NCI-H446 treated with DMSO at 0.1 percent for 48 hours (cell line): ENCODE results near the gene SLC45A1.
"Not testable (repeated sequence)": the region's sequence is repeated elsewhere in the genome, so short reads cannot be mapped to it uniquely, and the experiment has no call there.

Experiments used
- DNase-seq: peaks from one replicate; lab custom pipeline; 2025; lab: John Stamatoyannopoulos, UW

The SLC45A1 gene

GRCh38 chr1:8367571-8368194, 49.8 kb downstream of the SLC45A1 start:
- no peak for DNase-seq

GRCh38 chr1:8368956-8369639, 51.2 kb downstream of the SLC45A1 start:
- DNase-seq: no peak

GRCh38 chr1:8370046-8370881, 52.4 kb downstream of the SLC45A1 start:
- peak; percentile 47 for DNase-seq

- peak; percentile 51 for DNase-seq
These were observed 53.0 kb downstream of the SLC45A1 start for GRCh38 chr1:8370905-8371315.

GRCh38 chr1:8371372-8371991, 53.6 kb downstream of the SLC45A1 start:
- no peak for DNase-seq

- no peak for DNase-seq
These were observed 55.2 kb downstream of the SLC45A1 start for GRCh38 chr1:8373125-8373524.

GRCh38 chr1:8373581-8374241, 55.8 kb downstream of the SLC45A1 start:
- DNase-seq: peak; percentile 44

- no peak for DNase-seq
These were observed 56.4 kb downstream of the SLC45A1 start for GRCh38 chr1:8374356-8374755.

- DNase-seq: peak; percentile 23
These were observed 56.9 kb downstream of the SLC45A1 start for GRCh38 chr1:8374812-8375211.

- no peak for DNase-seq
These were observed 58.5 kb downstream of the SLC45A1 start for GRCh38 chr1:8376358-8376840.

GRCh38 chr1:8377271-8377981, 59.5 kb downstream of the SLC45A1 start:
- DNase-seq: no peak

GRCh38 chr1:8378178-8378577, 60.3 kb downstream of the SLC45A1 start:
- no peak for DNase-seq

GRCh38 chr1:8378981-8379470, 61.1 kb downstream of the SLC45A1 start:
- DNase-seq: no peak

GRCh38 chr1:8379513-8380186, 61.7 kb downstream of the SLC45A1 start:
- DNase-seq: no peak

- DNase-seq: not testable (repeated sequence)
These were observed 62.4 kb downstream of the SLC45A1 start for GRCh38 chr1:8380310-8380709.

- DNase-seq: no peak
These were observed 63.7 kb downstream of the SLC45A1 start for GRCh38 chr1:8381618-8382017.

- DNase-seq: no peak
These were observed 64.2 kb downstream of the SLC45A1 start for GRCh38 chr1:8382051-8382505.

GRCh38 chr1:8382608-8383505, 64.9 kb downstream of the SLC45A1 start:
- DNase-seq: no peak

- DNase-seq: no peak
These were observed 66.2 kb downstream of the SLC45A1 start for GRCh38 chr1:8384088-8384487.
